Left renal cortex interstitium (tissue), 4 donors: ENCODE data around the gene DNMT3A. TPM values are rescaled to one million over a fixed set of nuclear protein-coding genes. Genes with fewer than 3 reads are reported as not detected.

Experiments used
- DNase-seq, 4 donors: peaks; one replicate each; pipeline ENCODE4 v3.0.0-alpha.2; 2013; ENCODE audit warnings: low read depth in 4 of 4, low spot score in 2 of 4, missing footprints in 1 of 4
- polyA plus RNA-seq, 4 donors: library from polyadenylated mRNA; unstranded; fragments of 120-200 nt; gene quantifications; one replicate each; pipeline ENCODE4 v1.2.1, GENCODE V29; 2013; ENCODE audit not compliant: insufficient read length in 4 of 4

The DNMT3A gene
- polyA plus RNA-seq, 4 donors, result 65.8 to 105 (median 90.4) TPM

DNA sequence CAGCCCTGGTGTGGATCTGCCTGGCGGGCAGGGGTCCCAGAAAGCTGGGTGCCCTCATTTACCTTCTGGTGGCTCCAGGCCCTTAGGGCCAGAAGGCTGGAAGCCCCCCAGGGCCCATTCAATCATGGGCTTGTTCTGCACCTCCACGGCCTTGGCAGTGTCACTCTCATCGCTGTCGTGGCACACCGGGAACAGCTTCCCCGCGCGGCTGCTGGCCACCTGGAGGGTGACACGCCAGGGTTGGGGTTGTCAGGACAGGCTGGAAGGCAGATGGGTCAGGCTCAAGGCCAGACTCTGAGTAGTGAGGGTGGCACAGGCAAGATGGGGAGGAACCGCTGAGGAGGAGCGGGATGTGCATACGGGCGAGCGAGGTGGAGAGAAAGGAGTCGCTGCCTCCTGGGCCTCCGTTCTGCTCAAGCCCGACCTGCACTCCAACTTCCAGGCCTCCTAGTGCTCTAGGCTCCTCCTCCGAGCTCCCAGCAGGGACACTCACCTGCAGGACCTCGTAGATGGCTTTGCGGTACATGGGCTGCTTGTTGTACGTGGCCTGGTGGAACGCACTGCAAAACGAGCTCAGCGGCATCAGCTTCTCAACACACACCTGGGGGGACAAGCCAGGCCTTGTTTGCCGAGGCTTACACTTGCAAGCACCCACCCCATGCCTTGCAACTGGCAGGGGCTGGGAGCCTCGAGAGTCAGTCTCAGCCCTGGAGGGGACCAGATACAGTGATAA, 95.0 kb downstream of the DNMT3A start:
- DNase-seq, result no peak

DNA sequence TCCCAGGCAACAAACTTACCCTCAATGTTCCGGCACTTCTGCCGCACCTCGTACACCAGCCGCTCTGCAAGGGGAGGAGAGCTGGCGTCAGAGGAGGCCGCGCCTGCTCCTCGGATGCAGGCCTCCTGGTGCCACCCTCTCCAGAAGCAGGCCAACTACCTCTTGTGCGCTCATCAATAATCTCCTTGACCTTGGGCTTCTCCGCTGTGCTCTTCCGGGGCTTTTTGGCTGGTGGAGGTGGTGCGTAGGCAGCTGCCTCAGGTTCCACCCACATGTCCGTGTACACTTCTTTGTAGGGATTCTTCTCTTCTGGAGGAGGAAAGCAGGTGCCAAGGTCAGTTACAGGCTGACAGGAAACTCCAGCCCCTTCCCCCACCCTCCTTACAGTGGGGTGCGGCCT, 95.7 kb downstream of the DNMT3A start:
- DNase-seq, result no peak

DNA sequence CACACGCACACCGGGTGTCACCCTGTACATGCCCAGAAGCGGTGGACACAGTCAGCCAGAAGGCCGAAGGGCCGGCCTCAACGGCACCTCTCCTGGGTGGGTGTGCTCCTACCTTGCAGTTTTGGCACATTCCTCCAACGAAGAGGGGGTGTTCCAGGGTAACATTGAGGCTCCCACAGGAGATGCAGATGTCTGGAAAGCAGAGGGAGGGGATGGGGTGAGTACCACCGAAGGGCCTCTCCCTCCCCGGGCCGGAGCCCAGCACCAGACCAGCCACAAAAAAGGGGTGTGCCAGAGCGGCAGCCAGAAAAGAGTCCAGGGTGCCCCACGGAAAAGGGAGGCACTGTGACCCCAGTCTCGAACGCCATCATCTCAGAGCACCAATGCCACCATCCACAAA, 96.6 kb downstream of the DNMT3A start:
- DNase-seq, result no peak

DNA sequence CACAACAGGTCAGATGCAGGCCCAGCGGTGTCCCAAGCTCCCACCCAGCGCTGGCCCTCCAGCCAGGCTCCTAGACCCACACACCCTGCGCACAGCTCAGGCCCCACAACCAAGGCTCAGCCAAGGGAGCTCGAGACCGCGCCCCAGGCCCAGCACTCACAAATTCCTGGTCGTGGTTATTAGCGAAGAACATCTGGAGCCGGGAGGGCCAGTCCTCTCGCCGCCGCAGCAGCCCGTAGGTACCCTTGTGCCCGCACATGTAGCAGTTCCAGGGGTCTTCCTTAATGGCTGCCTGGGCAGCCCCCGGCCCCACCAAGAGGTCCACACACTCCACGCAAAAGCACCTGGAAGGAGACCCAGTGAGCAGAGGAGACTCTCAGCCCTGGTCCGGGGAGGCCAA, 97.7 kb downstream of the DNMT3A start:
- DNase-seq, result no peak

DNA sequence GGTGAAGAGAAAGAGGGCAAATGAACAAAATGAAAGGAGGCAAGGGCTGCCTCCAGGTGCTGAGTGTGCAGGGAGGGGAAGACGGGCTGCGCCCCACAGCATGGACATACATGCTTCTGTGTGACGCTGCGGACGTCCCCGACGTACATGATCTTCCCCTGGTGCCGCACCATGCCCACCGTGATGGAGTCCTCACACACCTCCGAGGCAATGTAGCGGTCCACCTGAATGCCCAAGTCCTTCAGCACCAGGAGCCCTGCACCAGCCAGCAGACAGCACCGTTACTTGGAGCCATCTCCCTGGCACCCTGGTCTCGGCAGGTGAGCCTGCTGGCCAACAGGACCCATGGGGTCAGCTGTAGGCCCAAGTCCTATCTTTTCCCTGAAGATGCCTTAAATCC, 100.3 kb downstream of the DNMT3A start:
- no peak for DNase-seq

DNA sequence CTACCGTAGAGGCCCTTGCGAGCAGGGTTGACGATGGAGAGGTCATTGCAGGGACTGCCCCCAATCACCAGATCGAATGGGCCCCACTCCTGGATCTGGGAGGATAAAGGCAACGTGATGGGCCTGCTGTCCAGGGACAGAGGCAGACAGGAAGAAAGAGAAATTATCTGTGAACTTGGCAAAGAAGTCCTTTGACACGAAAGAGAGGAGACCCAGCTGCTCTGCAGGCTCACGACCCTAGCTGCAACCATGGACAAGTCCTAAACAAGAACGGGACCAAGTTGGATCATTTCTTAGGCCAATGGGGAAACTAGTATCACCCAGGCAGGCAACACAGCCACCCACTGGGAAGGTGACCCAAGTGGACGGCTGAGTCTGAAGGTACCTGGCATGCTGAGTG, 101.1 kb downstream of the DNMT3A start:
- DNase-seq, result no peak

DNA sequence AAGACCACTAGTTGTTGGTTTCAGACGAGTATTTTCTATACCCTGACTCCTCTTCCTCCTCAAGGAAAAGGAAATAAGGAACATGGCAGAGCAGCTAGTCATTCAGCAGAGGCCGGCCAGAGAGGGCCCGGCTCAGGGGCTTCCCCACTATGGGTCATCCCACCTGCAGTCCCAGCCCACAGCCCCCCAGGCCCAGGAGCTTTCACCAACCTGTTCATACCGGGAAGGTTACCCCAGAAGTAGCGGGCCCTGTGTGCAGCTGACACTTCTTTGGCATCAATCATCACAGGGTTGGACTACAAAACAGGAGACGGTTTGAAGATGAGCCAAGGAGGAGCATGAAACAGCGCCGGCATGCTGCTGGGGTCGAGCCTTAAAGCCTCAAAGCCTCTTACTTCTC, 102.8 kb downstream of the DNMT3A start:
- no peak for DNase-seq

DNA sequence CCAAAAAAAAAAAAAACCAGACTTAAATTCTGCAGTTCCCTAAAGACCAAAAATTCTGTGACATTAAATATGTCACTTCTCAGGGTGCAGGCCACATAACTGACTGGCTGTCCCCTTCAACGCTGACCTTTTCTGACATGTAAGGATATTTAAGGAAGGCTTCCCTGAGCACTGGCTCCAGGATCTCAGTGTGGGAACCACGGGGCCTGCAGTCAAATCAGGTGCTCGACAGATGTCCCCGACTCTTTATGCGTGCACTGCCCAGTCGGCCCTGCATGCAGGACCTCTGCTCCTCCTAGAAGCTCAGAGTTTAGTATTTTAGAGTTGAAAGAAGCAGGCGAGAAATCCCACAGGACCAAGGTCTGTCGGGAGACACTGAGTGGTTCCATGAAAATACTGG, 104.0 kb downstream of the DNMT3A start:
- DNase-seq, result no peak

DNA sequence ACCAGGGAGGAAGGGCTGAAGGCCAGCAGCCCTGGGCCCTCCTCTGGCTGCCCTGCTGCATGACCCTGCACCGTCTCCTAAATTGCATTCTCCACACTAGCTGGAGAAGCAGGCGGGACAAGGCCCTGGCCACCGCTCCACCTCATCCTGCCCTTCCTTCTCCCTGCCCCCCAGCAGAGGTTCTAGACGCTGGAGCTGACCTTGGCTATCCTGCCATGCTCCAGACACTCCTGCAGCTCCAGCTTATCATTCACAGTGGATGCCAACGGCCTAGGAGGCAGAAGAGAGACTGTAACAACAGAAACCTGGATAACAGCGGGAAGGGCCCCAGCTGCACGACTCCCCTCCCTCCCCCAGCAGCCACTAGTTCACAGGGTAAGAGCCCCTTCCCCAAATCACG, 105.0 kb downstream of the DNMT3A start:
- DNase-seq, result no peak

DNA sequence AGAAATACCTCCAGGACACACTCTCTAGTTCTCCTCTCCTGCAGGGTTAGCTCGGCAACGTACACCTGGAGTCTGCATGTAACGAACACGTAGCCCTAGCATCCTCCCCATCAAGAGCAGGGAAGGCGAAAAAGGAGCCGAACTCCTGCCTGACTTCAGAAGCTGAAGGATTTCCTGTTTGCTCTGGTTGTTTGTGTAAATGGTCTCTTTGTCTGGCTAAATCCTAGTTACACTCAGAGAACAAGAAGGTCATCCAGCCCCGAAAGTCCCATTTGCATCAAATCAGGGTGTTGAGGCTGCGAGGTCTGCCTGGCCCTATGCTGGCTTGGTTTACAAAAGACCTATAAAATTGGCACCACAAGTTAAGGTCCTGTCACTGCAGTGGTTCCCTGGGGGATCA, 107.0 kb downstream of the DNMT3A start:
- no peak for DNase-seq

DNA sequence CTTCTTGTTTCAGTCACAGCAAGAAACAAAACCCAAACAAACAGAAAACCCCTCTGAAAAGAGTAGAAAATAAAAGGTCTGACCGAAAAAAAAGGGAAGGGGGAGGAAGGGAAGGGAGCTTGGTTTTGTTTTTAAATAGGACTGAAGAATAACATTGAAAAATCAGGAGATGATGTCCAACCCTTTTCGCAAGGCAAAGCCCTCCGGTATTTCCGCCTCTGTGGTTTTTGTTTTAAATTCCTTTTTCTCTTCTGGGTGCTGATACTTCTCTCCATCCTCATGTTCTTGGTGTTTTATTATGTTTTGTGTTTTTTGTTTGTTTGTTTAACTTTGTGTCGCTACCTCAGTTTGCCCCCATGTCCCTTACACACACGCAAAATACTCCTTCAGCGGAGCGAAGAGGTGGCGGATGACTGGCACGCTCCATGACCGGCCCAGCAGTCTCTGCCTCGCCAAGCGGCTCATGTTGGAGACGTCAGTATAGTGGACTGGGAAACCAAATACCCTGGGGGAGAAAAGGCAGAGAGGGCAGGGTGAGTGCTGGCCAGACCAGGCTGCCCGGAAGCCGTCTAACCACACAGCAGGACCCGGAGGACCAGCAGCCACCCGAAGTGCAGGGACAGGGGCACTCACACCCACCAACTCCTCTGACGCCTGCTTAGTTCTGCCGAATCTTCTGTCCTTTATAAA, 107.7 kb downstream of the DNMT3A start:
- no peak for DNase-seq

DNA sequence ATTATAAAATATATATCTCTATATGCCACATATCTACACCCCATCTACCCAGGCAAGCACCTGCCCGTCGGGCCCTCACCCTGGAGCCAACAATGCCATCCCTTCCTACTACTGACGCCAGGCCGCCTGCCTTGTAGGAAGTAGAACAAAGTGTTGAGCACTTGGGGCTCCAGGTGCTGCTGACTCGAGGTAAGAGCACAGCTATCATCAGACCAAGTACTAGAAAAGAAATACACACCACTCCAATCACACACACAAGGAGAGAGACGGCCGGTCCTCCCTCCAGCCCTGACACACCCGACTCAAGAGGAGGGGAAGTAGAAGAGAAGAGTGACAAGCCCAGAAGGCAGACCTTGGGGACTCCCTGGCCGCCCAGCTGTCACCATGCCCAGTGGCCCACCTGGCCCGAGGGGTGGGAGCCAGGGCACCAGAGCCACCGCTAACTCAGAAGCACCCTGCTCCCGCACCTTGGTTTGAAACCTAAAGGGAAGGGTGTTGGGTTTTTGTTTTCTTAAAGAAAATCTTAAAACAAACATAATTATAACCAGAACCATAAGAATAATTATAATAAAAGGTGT, 109.4 kb downstream of the DNMT3A start:
- no peak for DNase-seq

DNA sequence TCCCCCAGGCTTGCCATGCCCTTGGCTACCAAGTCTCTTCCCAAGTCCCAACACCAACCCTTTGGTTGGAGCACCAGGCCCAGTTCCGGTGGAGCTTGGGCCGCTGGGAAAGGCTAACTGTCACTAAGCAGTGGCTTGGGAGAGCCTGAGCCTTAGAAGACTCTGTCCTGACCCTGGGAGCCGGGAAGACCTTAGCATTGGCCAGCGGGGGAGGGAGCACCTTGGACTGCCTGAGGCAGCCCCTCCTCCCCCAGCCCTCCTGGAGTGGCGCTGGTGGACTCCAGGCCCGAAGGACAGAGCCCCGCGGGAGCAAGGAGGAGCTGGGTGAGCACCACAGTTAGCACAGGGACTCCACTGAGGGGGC, 110.8 kb downstream of the DNMT3A start:
- no peak for DNase-seq

DNA sequence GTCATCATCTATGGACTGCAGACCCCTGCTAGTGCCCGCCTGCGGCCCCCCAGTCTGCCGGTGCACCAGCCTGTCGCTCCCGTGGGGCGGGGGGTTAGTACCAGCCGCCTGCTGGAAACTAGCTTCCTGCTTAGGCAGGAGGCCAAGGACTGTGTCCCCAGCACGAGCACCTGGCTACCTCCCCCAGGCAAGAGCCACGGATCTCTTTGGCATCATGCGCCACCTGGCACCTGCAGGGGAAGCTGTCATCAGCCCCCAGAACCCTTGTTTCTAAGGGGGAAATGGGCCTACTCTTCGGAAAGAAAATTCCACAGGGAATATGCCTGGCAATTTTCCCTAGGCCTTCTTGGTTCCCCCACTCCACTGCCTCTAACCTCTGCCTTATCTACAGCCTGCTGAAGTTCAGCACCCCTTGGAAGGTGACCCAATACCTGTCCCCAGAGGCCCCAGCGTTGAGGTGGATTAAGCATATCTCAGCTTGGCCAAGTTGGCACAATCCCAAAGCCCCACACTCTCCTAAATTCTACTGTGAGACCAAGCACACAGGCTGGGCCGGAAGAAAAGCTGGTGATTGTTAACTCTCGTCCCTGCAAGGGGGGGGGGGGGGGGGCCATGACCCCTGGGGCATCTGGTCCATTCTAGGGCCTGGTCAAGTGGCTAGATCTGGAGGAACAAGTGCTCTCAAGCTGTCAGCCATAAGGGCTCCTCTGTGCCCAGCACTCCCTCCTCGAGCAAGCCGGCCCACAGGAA, 111.4 kb downstream of the DNMT3A start:
- DNase-seq, result no peak

DNA sequence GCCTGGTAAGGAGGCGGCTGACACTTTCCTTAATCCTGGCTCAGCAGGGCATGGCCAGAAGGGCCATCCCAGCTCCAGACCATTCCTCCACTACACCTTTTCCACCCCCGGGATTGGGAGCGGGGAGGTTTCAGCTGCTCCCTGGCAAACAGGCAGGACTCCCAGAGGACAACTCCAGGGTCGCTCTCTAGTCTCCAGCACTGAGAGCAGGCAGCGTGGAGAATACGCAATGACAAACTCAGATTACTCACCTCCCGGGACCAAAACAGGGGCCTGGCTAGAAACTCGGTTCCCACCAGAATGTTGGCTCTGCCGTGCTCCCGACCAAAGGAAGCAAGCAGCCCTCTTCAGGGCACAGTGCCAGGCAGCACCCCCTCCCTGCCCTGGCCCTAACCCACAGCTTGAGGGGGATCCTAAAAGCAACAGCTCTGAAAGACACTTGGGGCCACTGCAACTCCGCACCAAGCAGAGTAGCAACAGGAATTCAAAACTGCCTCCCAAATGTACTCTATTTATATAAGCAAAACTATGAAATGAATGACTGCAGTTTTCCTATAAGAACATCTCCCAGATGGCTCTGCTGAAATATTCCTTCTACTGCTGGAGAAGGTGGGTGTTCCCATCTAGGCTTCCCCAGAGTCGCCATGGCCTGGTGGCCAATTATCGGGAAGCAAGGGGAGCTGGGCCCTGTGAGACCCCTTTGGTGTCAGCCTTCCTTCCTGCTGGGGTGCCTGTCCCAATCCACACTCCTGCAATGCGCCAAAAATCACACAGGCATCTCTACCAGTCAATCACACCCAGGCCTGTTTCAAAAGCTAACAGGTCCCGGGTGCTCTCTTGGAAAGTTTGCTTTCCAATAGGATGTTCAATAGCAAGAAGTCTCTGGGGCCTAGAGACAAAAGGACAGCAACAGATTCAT, 112.2 kb downstream of the DNMT3A start:
- DNase-seq, result no peak

DNA sequence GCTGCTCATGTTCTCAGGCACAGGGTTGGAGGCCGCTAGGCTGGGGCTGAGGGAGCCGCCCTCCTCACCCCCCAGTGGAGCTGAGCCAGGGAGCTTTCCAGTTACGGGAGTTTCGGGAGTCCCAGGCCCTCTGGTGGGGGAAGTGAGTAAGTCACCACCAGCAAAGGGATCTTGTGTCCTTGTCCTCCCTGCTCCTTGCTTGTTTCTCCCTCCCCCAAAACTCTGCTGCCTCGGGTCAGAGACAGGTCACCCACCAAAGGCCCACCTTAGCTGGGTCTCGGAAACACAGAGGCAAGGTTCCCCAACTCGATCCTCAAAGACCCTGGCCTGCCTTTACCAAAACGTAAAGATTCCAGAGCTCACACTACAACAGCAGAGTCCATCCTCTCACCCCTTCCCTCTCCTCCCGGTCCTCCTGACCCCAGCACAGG, 112.9 kb downstream of the DNMT3A start:
- no peak for DNase-seq

DNA sequence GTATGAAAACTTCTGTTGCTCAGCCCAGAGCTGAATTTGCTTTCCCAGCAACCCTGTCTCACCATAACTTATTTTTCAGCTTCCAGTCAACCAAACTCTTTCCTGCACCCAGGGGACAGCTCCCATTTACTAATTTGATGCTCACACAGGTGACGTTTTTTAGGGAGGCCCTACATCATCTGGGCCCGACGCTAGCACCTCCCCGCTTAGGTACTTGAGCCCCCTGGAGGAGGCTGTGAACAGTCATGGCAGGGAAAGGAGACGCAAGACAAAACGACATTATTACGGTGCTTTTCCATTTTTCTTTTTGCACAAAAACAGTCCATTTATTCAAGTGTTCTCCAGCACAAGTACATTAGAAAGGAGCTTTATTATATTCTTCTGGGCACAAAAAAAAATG, 114.1 kb downstream of the DNMT3A start:
- no peak for DNase-seq

DNA sequence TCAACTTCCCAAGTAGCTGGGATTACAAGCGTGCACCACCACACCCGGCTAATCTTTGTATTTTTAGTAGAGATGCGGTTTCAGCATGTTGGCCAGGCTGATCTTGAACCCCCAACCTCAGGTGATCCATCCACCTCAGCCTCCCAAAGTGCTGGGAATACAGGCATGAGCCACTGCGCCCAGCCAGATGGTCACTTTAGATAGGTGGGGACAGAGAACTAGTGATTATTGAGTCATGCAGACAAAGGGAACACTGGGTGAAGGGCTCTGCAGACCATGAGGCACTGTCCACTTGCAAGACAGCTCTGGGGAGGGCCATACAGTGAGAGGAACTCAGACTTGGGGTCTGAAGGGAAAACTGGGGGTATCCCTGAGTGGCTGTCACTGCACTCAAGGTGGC, 114.9 kb downstream of the DNMT3A start:
- DNase-seq, result no peak

DNA sequence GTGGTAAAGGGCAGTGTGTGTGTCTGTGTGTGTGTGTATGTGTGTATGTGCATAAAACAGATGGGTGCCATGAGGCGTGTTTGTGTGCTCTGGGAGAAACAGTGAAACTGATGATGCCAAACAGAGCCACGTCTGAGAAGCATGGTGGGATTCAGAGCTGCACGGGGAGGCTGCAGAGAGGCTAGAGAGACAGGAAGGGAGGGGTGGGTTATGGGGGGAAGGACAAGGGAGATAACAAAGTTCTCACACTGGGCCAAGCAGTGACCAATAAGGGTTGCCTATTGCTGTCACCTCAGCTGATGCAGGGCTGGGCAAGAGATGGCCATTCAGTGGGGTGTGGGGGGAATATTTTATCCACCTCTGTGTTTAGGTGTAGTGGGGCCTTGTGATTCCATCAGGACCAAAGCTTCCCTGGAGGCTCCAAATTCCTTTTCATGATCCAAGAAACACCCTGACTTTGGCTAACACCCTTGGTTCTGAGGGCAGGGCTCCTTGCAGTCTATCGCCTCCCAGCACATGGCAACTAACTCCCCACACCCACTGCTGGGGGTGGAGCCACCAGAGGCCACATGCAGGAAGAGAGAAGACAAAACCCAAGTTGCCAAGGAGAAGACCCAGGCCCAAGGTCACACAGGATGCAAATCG, 119.1 kb downstream of the DNMT3A start:
- no peak for DNase-seq

DNA sequence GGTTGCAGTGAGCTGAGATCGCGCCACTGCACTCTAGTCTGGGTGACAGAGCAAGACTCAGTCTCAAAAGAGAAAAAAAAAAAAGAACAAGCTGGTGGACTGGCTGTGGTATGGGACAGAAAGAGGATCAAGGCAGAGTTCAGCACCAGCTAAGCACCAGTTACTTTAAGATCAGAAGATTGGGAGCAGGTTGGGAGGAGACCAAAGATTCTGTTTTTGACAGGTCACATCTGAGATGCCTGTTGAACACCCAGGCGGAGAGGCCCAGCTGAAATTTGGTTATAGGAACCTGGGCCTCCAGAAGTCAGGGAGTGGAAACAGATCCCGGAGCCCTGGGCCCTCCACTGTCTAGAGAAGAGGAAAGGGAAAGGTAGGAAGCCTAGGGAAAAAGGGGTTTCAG, 120.1 kb downstream of the DNMT3A start:
- no peak for DNase-seq
